Measurements from ENCODE around the gene BMPER.

The BMPER gene

GRCh38 chr7:34036051-34036920 lies 130.9 kb downstream of the BMPER start:
- no peak for DNase-seq

DNA sequence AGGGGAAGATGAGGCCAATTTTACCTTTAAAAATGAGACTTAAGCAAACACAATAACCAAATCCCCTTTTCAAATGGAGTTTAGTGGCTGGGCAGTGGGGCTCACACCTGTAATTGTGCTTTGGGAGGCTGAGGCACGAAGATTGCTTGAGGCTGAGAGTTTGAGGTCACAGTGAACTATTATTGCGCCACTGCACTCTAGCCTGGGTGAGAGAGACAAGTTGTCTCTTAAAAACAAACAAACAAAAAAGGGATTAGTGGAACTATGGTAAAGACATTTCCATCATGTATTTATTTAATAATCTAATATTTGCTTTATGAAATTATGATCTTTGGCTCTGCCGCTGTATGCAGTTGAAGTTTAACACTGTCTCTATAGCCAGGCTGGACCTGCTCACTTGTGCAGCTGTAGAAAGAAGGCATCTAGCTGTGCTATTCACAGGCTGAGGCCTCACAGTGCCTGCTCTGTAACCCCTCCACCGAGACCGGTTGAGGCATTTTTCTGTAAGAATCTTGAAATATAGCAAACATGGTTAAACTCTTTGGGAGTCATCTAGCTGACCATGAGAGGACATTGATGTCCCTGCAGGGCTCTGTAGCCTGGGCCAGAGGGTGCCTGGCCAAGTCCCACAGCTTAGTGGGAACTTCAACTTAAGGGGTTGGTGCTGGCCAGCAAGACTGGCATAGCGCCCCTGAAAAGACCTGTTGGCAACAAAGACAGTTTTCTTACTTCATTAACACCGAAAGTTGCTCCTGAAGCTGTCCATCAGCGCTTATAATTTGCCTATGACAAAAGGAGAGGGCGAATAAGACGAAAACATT lies 131.8 kb downstream of the BMPER start:
- DNase-seq = no peak

GRCh38 chr7:34038816-34039470 lies 133.6 kb downstream of the BMPER start:
- DNase-seq = no peak

GRCh38 chr7:34041707-34042106 lies 136.4 kb downstream of the BMPER start:
- DNase-seq = no peak

DNA sequence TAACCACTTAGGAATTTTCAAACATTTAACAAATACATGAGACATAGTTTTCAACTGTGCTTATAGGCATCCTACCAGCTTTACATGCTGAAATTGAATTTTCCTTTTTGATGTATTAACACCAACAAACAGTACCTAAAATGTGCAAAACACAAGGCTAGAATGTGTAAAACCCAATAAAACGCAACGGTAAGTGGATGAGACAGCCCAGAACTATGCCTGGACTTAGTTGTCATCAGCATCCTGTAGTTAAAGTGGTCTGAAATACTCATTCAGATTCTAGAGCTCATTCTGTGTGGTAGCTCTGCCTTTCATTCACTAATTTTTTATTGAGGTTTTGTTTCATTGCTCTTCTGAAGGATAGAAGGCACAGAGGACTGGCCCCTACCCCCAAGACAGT lies 137.1 kb downstream of the BMPER start:
- DNase-seq = no peak

GRCh38 chr7:34043461-34044305 lies 138.3 kb downstream of the BMPER start:
- DNase-seq = no peak

DNA sequence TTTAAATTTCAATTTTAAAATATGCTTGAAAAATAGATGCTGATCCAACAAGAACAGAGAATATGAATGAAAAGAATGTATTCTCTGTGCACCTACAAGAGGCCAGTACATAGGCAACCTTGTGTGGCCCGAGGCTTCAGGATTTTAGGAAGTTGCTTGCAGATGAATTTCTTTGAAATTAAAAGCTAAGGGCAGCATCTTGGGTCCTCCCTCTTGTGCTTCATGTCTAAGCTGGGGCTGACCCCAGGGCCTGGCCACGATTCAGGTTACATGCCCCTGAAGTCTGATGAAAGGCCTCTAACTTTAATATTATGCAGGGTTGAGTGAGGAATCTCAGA lies 138.9 kb downstream of the BMPER start:
- no peak for DNase-seq

GRCh38 chr7:34044734-34045353 lies 139.5 kb downstream of the BMPER start:
- no peak for DNase-seq

DNA sequence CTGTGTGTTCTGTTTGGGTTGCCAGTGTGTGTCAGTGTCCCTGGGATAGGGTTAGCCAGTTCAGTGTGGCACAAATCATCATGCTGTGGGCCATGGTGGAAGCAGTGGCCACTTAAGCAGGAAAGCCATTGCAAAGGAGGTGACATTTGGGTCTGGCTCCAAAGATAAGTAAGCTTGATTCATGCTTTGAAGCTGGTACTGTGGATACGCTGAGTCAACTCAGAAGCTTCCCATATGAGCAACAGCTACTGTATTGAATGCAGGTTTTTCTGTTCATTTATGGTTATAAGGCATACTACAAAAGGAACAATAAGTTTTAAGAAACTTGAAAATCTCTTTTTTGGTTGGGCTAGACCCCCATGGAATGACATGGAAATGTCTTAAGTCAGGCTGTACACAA lies 143.1 kb downstream of the BMPER start:
- DNase-seq = no peak

DNA sequence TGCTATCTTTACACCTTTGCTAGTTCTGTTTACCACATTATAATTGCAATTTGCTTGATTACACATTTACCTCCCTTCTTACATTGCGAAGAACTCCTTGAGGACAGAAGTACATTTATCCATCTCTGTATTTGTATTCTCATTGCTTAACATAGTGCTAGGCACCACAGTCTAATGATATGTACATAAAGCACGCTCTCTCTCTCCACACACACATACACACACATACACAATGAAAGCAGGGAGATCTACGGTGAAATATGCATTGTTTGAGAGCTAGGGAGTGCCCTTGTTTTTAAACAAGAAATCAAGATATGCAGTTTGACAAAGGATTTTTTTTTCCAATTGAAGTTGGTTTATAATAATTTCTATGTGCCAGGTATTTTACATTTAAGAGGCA lies 148.7 kb downstream of the BMPER start:
- no peak for DNase-seq

GRCh38 chr7:34057136-34057535 lies 151.8 kb downstream of the BMPER start:
- DNase-seq = no peak

DNA sequence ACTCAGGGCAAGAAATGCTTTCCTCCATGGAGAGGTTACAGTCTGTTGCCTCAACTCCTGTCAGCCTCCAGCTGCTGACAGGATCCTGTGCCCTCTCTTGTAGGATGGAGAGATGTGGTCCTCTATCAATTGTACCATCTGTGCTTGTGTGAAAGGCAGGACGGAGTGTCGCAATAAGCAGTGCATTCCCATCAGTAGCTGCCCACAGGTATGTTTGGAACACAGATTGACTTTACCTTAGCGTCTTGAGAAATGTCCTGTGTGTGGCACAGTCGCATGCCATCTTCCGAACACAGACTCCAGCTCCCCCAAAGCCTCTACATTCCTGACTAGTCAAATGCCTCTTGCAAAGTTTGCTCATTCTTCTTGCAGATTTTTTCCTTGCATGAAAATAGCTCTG lies 152.6 kb downstream of the BMPER start:
- no peak for DNase-seq

DNA sequence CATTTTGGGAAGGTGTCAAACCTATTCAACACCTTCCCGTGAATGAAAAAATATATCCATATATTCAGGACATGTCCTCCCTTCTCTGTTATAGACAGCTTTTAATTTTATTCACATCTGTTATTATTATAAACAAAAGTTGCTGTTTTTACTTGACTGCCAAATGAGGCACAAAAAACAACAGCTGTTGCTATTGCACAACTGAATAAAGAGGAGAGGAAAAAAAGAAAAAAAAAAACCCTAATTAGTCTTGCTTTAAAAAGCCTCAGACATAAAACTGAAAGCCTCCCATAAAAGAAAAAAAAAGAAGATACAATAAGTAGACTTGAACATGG lies 153.4 kb downstream of the BMPER start:
- DNase-seq = no peak

GRCh38 chr7:34059136-34059828 lies 153.9 kb downstream of the BMPER start:
- no peak for DNase-seq

- DNase-seq = no peak
These were observed 155.0 kb downstream of the BMPER start for GRCh38 chr7:34060196-34060947.

- DNase-seq = no peak
These were observed 155.8 kb downstream of the BMPER start for GRCh38 chr7:34061149-34061548.

DNA sequence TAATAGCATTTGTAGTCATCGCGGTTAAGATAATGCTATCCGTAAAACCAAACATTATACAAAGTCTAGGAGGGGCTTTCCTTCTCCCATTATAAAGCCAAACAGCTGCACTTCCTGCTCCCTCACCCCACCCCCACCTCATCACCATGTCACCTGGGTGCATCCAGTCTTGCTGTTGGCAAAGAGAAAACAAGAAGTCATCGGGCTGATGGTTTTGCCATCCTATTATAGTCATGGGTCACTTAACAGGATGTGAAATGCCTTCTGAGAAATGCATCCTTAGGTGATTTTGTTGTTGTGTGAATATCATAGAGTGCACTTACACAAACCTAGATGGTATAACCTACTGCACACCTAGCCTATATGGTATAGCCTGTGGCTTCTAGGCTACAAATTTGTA lies 157.0 kb downstream of the BMPER start:
- no peak for DNase-seq

DNA sequence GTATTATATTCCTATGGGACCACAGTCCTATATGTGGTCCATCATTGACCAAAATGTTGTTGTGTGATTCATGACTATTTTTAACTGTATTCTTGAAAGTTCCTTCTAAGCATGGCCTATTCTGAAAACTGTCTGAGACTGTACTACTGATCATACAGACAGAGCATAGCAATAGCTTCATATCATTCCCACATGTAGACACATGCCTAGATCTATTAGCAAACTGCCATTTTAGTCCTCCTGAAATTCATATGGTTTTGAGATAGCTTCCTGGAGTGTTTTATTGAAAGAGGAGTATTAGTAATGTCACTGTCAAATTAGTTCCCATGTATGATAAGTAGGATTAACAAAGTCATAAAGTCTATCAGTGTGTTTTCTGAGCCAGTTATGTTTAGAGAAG lies 157.5 kb downstream of the BMPER start:
- no peak for DNase-seq

DNA sequence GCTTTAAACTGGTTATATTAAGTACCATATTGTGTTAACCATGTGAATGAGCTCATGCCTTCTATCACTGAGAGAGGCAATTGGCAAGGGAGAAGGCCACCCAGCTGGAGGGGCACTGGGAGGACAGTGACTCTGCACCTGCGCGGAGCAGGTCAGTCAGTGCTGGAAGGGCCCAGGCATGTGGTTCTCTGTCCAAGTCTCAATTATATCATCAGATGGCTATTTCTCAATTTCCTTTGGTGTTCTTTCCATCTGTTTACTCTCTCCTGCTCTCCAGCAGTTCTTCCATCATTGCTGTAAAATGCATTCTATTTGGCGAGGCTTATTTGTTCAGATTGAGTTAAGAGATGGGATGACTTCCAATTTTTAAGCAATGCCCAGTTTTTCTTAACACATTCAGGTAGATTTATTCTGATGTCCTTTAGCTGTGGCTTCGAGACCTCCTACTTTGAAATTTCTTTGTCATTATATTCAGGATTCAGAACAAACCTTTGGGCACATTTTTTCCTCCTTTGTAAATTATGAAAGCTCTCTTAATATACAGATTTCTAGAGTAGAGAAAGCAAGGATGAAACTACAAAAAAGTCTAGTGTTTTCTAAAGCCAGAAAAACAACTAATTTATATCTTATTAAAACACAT lies 159.3 kb downstream of the BMPER start:
- no peak for DNase-seq

DNA sequence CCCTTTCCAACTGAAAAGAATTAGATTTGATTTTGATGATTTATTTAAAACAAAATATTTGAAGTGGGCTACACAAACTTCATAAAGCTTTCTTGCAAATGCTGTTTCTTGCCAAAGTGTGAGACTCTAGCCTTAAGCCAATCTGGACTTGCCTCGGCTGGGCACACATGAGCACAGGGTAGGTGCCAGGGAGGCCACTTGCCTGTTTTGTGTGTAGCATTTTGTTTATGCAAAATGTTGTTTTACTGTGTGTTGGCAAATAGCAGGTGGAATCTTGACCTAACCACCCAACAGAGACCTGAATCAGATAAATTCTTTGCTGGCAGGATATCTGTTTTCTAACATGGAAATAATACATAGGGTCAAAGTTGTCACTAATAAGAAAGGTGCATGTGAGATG lies 161.1 kb downstream of the BMPER start:
- DNase-seq = no peak
